ENCODE measurements around the gene ZNF493. TPM values are rescaled to one million over a fixed set of nuclear protein-coding genes. Genes with fewer than 3 reads are reported as not detected.
A peak's percentile ranks its signal among the peaks of the same experiment; 100 is the strongest.

The ZNF493 gene
- 10.8 and 11.9 TPM in 2 replicates for total RNA-seq

- peak; percentile 96 for DNase-seq
Observed at GRCh38 chr19:21396893-21397572, at the start of gene ZNF493. ZNF493 (plus strand) TSS chr19:21397133; CDS start chr19:21397238, 105 bp downstream.

- no peak for DNase-seq
Observed at GRCh38 chr19:21352830-21353229, 44.1 kb upstream of the ZNF493 start.

GRCh38 chr19:21358768-21359451 is 38.0 kb upstream of the ZNF493 start, which contains the start of gene ZNF738:
ZNF738 (plus strand) TSS chr19:21359000; CDS start chr19:21359141, 141 bp downstream.
- DNase-seq, result peak; percentile 98

GRCh38 chr19:21362291-21362690 is 34.6 kb upstream of the ZNF493 start:
- no peak for DNase-seq

GRCh38 chr19:21383980-21384582 is 12.9 kb upstream of the ZNF493 start:
- DNase-seq, result no peak

GRCh38 chr19:21396121-21396520 is 812 bp upstream of the ZNF493 start:
- no peak for DNase-seq

GRCh38 chr19:21398851-21399250 is 1.9 kb downstream of the ZNF493 start:
- DNase-seq, result no peak

GRCh38 chr19:21402303-21402985 is 5.5 kb downstream of the ZNF493 start:
- no peak for DNase-seq

- DNase-seq, result no peak
Observed at GRCh38 chr19:21410166-21410565, 13.2 kb downstream of the ZNF493 start.

GRCh38 chr19:21422244-21422643 is 25.3 kb downstream of the ZNF493 start:
- no peak for DNase-seq

GRCh38 chr19:21423057-21424041 is 26.4 kb downstream of the ZNF493 start:
- no peak for DNase-seq

- no peak for DNase-seq
Observed at GRCh38 chr19:21430675-21431074, 33.7 kb downstream of the ZNF493 start.

GRCh38 chr19:21432590-21432989 is 35.7 kb downstream of the ZNF493 start:
- no peak for DNase-seq

GRCh38 chr19:21434516-21434915 is 37.6 kb downstream of the ZNF493 start:
- no peak for DNase-seq

- no peak for DNase-seq
Observed at GRCh38 chr19:21434967-21435544, 38.1 kb downstream of the ZNF493 start.

GRCh38 chr19:21439201-21439751 is 42.3 kb downstream of the ZNF493 start:
- DNase-seq, result no peak

GRCh38 chr19:21440321-21440720 is 43.4 kb downstream of the ZNF493 start:
- no peak for DNase-seq

- DNase-seq, result no peak
Observed at GRCh38 chr19:21451187-21451586, 54.3 kb downstream of the ZNF493 start.

GRCh38 chr19:21454901-21455300 is 58.0 kb downstream of the ZNF493 start:
- DNase-seq, result no peak

GRCh38 chr19:21460686-21461085 is 63.8 kb downstream of the ZNF493 start:
- no peak for DNase-seq

- DNase-seq, result no peak
Observed at GRCh38 chr19:21462540-21462939, 65.6 kb downstream of the ZNF493 start.

Measured in dermis blood vessel endothelial cell (primary cell).